HG03159 (cell line): ENCODE measurements around the gene NPTX1.

ENCODE experiments used
- ATAC-seq: cut with Tn5 transposase; IDR thresholded peaks from one replicate; pipeline ENCODE4 v1.9.1; 2021; ENCODE audit warnings: mild to moderate bottlenecking, moderate library complexity; ENCODE audit not compliant: unreplicated experiment

The NPTX1 gene

DNA sequence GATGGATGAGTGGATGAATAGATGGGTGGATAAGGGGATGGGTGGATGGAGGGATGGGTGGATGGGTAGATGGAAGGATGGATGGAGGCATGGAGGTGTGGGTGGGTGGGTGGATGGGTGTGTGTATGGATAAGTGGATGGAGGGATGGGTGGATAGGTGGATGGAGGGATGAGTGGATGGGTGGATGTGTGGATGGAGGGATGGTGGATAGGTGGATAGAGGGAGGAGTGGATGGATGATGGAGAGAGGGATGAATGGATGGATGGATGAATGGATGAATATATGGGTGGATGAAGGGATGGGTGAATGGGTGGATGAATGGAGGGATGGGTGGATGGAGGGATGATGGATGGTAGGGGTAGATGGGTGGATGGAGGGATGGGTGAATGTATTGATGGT lies 27.5 kb upstream of the NPTX1 start:
- no peak for ATAC-seq

- no peak for ATAC-seq
These were observed 26.6 kb upstream of the NPTX1 start for GRCh38 chr17:80503031-80503430.

DNA sequence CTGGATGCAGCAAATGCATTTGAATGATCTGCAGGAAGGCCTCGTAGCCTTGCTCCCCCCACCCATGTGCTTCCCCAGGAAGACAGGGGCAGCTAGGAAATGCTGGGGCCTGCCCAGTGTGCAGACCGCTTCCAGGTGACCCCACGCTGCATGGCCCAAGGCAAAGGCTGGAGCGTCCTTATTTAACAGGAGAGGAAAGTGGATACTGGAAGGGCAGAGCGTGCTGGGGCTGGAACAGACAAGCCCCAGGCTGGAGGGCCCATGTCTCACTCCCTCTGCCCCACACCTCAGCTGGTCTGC lies 26.1 kb upstream of the NPTX1 start:
- no peak for ATAC-seq

GRCh38 chr17:80501741-80502577 lies 25.6 kb upstream of the NPTX1 start:
- ATAC-seq: no peak

GRCh38 chr17:80499961-80500665 lies 23.7 kb upstream of the NPTX1 start:
- ATAC-seq: no peak

DNA sequence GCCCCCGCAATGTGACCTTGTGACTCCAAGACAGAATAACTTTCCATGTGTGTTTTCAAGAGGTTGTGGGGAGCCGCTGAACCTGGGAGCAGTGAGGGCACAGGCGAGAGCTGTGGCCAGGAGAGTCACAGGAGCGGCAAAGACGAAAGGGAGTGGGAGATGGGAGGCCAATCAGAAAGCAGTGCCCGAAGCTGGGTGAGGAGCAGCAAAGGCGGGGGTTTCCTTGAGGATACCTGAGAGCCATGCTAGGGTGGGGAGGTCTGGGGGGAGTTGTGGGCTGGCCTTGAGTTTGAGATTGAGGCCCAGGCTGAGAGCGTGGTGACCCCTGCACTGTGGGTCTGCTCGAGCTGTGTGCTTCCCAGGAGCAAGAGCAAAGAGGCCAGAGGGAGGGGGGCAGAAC lies 23.2 kb upstream of the NPTX1 start:
- ATAC-seq: no peak

GRCh38 chr17:80498920-80499410 lies 22.6 kb upstream of the NPTX1 start:
- no peak for ATAC-seq

GRCh38 chr17:80498242-80498919 lies 22.0 kb upstream of the NPTX1 start:
- no peak for ATAC-seq

DNA sequence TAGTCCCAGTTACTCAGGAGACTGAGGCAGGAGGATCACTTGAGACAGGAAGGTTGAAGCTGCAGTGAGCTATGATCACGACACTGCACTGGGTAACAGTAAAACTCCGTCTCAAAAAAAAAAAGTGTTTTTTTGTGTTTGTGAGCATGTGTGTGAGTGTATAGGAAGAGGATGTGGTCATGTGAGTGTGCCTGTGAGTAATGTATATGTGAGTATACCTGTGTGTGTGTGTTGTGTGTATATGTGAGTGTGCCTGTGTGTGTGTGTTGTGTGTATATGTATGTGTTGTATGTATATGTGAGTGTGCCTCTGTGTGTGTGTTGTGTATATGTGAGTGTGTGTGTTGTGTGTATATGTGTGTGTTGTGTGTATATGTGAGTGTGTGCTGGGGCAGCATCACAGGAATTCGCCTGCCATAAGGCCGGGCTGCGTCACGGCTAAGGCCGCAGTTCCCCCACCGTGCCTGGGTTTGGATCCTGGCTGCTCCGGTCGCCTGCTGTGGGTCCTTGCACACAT lies 21.4 kb upstream of the NPTX1 start:
- no peak for ATAC-seq

GRCh38 chr17:80494547-80494946 lies 18.1 kb upstream of the NPTX1 start:
- ATAC-seq: no peak

DNA sequence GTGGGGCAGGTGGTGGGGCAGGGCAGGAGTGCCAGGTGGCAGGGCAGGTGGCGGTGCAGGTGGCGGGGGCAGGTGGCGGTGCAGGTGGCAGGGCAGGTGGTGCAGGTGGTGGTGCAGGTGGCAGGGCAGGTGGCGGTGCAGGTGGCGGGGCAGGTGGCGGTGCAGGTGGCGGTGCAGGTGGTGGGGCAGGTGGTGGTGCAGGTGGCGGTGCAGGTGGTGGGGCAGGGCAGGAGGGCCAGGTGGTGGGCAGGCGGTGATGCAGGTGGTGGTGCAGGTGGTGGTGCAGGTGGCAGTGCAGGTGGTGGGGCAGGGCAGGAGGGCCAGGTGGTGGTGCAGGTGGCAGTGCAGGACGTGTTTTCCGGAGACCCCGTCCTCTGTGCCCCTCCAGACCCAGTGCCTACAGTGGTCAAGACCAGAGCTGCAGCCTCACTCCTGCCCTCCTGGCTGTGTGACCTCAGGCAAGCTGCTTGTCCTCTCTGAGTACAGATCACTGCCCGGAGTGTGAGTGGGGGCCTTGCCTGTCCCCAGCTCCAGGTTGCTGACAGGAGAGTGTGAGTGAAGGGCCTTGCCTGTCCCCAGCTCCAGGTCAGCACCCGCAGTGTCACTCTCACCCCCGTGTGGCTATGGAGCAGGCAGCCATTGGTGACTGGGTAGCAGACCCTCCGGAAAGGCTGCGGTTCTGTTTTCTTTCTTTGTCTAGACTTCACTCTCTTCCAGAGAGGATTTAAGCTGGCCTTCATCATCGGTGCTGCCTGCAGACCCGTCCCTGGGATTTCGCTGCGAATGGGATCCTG lies 16.1 kb upstream of the NPTX1 start:
- ATAC-seq: no peak

GRCh38 chr17:80491478-80492342 lies 15.3 kb upstream of the NPTX1 start:
- ATAC-seq: no peak

DNA sequence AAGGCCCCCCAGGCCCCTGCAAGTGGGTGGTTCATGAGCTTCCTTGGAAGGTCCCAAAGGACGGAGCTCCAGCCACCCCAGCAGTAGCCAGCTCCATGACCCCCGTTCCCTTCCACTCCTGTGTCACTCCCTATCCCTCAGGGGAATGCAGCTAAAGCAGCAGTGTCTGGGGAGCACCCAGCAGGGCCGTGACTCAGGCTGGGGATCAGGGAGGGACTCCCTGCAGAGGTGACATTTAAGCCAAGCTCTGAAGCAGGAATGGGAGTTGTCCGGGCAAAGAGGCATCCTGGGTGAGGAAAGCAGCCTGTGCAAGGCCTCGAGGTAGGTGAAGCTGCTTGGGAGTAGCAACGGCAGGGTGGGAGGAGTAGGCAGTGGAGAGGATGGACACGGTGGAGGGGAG lies 11.1 kb upstream of the NPTX1 start:
- no peak for ATAC-seq

- no peak for ATAC-seq
These were observed 10.3 kb upstream of the NPTX1 start for GRCh38 chr17:80486692-80487091.

DNA sequence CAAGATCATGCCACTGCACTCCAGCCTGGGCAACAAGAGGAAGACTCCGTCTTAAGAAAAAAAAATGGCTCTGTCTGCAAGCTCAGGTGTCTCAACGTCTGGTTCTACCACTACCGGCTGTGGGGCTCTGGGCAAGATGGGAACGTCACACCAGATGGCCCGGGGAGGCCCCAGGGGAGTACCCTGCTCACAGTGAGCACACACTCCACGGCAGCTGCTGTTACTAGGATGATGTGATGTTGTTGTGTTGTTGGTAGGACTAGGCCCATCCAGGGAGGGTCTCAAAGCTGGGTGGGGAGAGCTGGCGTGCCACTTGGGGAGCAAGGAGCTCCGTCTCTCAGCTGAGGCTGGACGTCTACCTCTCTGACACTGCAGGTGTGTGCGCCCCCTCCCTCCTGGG lies 9.4 kb upstream of the NPTX1 start:
- ATAC-seq: no peak

DNA sequence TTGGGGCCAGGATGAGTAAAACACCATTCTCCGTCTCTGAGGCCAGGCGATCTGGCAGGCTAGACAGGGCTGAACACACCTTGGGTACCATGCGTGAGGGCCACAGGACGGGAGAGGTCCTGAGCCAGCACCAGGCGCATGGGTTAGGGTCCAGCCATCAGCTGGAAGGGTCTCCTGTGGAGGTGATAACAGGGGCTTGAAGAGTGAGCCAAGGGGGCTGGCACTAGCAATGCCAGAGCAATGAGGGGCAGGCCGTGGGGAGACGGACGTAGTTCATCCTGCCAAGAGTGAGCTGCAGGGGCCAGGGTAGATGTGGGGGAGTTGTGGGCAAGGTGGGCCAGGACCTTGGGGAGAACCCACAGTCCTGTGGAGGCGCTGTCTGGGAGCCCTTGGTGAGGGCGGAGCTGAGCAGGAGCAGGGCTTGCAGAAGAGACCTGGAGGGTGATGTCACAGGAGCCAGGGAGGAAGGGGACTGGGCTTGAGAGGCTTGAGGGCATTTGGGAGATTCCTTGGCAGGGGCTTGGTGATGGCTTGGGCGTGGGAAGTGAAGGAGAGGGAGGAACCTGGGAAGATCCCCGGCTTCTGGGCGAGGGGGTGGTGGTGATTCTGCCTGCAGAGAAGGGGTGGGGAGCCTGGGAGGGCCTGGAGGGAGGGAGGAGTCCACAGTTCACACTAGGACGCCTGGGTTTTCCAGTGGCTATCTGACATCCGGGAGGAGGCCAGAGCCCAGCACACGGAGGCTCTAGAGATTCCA lies 6.3 kb upstream of the NPTX1 start:
- ATAC-seq: no peak

DNA sequence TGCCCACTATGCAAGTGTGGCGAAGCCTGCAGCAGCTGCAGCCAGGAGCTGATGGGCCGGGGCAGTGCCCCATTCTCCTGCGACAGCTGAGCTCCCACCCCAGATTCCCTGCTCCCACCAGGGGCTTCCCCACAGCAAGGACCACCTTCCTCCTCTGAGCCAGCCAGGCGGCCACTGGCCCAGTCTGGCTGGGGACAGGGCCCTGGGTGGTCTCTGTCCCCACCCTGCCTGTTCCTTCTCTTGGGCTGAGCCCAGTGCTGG lies 5.6 kb upstream of the NPTX1 start:
- no peak for ATAC-seq

DNA sequence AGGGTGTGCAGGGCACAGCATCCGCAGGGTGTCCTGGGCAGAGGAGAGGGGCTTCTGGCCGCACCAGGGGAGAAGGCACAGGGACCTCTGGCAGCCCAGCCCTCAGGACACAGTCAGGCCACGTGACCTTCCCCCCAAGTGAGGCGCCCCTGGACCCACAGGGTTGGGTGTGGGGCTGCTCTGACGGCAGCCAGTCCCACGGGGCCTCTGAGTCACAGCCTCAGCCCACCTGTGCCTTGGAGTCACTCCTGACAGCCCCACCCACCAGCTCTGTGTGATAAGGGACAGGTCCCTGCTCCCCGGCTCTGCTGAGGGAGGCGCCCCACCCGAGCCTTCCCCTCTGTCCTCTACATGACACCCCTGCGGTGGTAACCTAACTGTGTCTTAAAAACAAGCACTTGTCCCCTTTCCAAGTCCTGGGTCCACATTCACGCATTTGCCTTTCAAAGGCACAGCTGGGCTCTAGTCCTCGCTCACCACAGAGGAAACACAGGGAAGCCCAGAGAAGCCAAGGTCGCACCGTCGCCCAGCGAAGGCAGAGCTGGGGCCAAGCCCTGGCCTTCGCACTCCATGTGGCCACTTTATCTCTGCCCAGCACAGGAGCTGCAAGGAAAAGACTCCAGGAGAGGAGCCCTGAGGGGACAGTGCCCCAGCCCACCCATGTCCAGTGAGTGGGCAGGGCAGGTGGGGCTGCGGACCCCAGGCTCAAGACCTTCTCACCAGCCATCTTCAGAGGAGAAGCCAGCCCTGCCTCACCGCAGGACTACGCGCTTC lies 5.1 kb upstream of the NPTX1 start:
- ATAC-seq: no peak

- ATAC-seq: no peak
These were observed 3.8 kb upstream of the NPTX1 start for GRCh38 chr17:80480248-80480647.
